PC-9 (cell line): ENCODE results near the gene KCNK6. TPM values are rescaled to one million over a fixed set of nuclear protein-coding genes. Genes with fewer than 3 reads are reported as not detected.

Experiments used
- BruUV-seq: library from RNA; stranded (reverse); fragments of 400-500 nt; replicated peaks from 2 replicates; lab custom pipeline; 2021; lab: Mats Ljungman, UMichigan
- CTCF ChIA-PET: fragments of 300-600 bp; sonication (Branson Sonifier 250); formaldehyde crosslinking; loops from one replicate; lab custom pipeline; 2022; ENCODE audit warnings: antibody characterized with exemption; lab: Charles Lee
- POLR2A ChIA-PET: fragments of 300-600 bp; sonication (Branson Sonifier 250); formaldehyde crosslinking; loops from one replicate; lab custom pipeline; 2022; ENCODE audit warnings: antibody characterized with exemption; ENCODE audit not compliant: unreplicated experiment; lab: Charles Lee
- DNase-seq, 2 experiments: peaks; one replicate each; pipeline versions ENCODE4 v3.0.0 to v3.0.0-alpha.2; 2015 to 2022; ENCODE audit warnings: mixed read lengths in 1 of 2
- H2AFZ ChIP-seq: fragments of 200-600 bp; sonication (generic); 2 replicates; pipeline ENCODE4 v1.8.1; 2017; ENCODE audit warnings: antibody characterized with exemption
- H3F3A ChIP-seq: fragments of 200-600 bp; sonication (generic); 2 replicates; pipeline ENCODE4 v1.8.1; 2017; ENCODE audit warnings: antibody characterized with exemption, mild to moderate bottlenecking, low read depth; ENCODE audit not compliant: insufficient read depth
- H3K27ac ChIP-seq: fragments of 200-600 bp; sonication (generic); 2 replicates; pipeline ENCODE4 v1.6.1; 2016; ENCODE audit warnings: mixed run types
- H3K27me3 ChIP-seq: fragments of 200-600 bp; sonication (generic); 2 replicates; pipeline ENCODE4 v1.6.1; 2016; ENCODE audit warnings: low read depth, mixed run types; ENCODE audit not compliant: insufficient read depth
- H3K36me3 ChIP-seq: fragments of 200-600 bp; sonication (generic); 2 replicates; pipeline ENCODE4 v1.6.1; 2016; ENCODE audit warnings: low read depth, mixed run types
- H3K4me1 ChIP-seq: fragments of 200-600 bp; sonication (generic); replicated peaks from 2 replicates; pipeline ENCODE4 v1.6.1; 2016; ENCODE audit warnings: mixed run types; ENCODE audit not compliant: insufficient read depth
- H3K4me2 ChIP-seq: fragments of 200-600 bp; sonication (generic); 2 replicates; pipeline ENCODE4 v1.6.1; 2017; ENCODE audit warnings: mixed run types
- H3K4me3 ChIP-seq: fragments of 200-600 bp; sonication (generic); 2 replicates; pipeline ENCODE4 v1.6.1; 2016; ENCODE audit warnings: mixed run types
- H3K79me2 ChIP-seq: fragments of 200-600 bp; sonication (generic); 2 replicates; pipeline ENCODE4 v1.6.1; 2017; ENCODE audit warnings: low read depth, mixed run types
- H3K9me2 ChIP-seq: fragments of 200-600 bp; sonication (generic); 2 replicates; pipeline ENCODE4 v1.8.1; 2017; ENCODE audit warnings: mild to moderate bottlenecking; ENCODE audit not compliant: insufficient read depth
- H3K9me3 ChIP-seq: fragments of 200-600 bp; sonication (generic); 2 replicates; pipeline ENCODE4 v1.8.1; 2016; ENCODE audit warnings: low read depth; ENCODE audit not compliant: insufficient read depth
- H4K20me1 ChIP-seq: fragments of 200-600 bp; sonication (generic); 2 replicates; pipeline ENCODE4 v1.8.1; 2017; ENCODE audit not compliant: insufficient read depth
- EZH2 ChIP-seq: fragments of 200-600 bp; sonication (generic); IDR thresholded peaks from 2 replicates; pipeline ENCODE4 v1.8.0; 2017; ENCODE audit warnings: antibody characterized with exemption, low read depth
- intact Hi-C: fragments of 100-400 bp; cut with micrococcal nuclease; formaldehyde crosslinking; loops from one replicate; pipeline ENCODE4 v1.10.0; 2022; ENCODE audit not compliant: unreplicated experiment
- total RNA-seq: library from RNA; stranded (reverse); gene quantifications from 2 replicates; pipeline ENCODE4 v1.2.3, GENCODE V29; 2021
- TF ChIP-seq, protein P1 (sequence below): fragments of 200-600 bp; sonication (generic); conservative IDR thresholded peaks from 2 replicates; pipeline ENCODE4 v1.6.1; 2017; ENCODE audit warnings: mixed run types, antibody characterized with exemption, mild to moderate bottlenecking, moderate library complexity

The KCNK6 gene
- total RNA-seq, 1 experiment from 2014 or later, result 6.1 TPM

DNA sequence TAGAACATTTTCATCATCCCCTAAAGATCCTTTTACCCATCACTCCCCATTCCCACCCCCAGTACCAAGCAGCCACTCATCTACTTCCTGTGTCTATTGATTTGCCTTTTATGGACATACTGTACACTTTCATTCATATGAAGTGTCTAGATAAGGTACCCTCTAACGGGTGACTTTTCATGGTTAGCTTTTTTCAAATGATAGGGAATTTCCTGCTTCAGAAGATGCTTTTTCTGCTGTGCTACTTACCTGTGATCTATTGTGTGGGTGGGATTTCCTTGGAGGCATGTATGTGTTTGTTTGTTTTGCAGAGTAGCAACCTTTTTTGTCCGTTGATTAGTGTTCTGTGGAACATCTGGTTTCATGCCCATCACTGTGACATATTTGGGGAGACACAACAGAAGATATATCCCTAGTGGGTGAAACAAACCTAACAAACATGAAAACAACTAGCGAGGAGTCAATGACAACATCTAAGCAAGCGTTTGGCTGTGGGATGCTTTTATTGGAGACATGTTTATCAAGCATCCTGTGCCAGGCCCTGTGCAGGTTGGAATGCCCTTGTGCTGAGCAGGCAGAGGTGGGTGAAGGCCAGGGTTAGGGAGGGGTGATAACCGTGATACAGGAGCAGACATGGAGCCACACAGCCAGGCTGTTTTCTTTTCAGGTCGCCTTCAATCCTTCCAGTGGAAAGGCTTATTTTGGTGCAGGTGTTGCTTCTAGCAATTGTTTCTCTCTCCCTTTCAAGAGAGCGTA is 37.7 kb upstream of the KCNK6 start:
- Histone ChIP-seq H3K9me3 (no peaks in the 10 kb centered on the region), H3K4me1 (peaks cover 34% of the 10 kb centered on the region), H3K79me2 (peaks cover 97% of the 10 kb centered on the region), H3K36me3 (peaks cover 52% of the 10 kb centered on the region), H3K27me3 (no peaks in the 10 kb centered on the region), H2AFZ (no peak overlapping the region), H3K4me2 (no peak overlapping the region), H3K9me2 (no peaks in the 10 kb centered on the region), H3K27ac (no peak overlapping the region), H3F3A (peaks cover 67% of the 10 kb centered on the region), H3K4me3 (no peak overlapping the region), H4K20me1 (peaks cover 99% of the 10 kb centered on the region)
- DNase-seq, result no peak
- intact Hi-C loops, result no loop called here
- CTCF ChIA-PET, result no interaction called here
- no TSS peak for BruUV-seq
- POLR2A ChIA-PET, result no interaction called here
- TF ChIP-seq EZH2, result no peak
- TF ChIP-seq, protein P1, sequence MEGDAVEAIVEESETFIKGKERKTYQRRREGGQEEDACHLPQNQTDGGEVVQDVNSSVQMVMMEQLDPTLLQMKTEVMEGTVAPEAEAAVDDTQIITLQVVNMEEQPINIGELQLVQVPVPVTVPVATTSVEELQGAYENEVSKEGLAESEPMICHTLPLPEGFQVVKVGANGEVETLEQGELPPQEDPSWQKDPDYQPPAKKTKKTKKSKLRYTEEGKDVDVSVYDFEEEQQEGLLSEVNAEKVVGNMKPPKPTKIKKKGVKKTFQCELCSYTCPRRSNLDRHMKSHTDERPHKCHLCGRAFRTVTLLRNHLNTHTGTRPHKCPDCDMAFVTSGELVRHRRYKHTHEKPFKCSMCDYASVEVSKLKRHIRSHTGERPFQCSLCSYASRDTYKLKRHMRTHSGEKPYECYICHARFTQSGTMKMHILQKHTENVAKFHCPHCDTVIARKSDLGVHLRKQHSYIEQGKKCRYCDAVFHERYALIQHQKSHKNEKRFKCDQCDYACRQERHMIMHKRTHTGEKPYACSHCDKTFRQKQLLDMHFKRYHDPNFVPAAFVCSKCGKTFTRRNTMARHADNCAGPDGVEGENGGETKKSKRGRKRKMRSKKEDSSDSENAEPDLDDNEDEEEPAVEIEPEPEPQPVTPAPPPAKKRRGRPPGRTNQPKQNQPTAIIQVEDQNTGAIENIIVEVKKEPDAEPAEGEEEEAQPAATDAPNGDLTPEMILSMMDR, result no peak

DNA sequence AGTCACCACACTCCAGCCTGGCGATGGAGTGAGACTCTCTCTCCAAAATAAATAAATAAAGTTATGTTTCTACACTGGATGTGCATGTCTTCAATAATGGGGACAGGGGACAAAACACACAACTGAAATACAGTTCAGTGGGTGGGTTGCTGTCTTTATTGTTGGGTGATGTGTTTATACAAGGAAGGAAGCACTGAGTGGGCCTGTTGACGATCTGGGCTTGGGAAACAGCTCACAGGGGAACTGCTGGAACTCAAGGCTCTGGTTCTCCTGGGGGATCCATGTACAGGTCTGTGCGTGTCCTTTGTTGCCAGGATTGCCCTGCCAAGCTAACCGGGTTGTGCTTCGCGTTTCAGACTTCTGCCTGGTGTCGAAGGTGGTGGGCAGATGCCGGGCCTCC is 36.4 kb upstream of the KCNK6 start:
- H3K27ac ChIP-seq, result no peak overlapping the region
- no peak for TF ChIP-seq EZH2
- TF ChIP-seq, protein P1, result no peak
- DNase-seq, result no peak
- H3K4me2 ChIP-seq, result no peak overlapping the region
- BruUV-seq, result no TSS peak
- peaks cover 22% of the 10 kb centered on the region for H3K4me1 ChIP-seq
- peaks cover 53% of the 10 kb centered on the region for H3K36me3 ChIP-seq
- peaks cover 64% of the 10 kb centered on the region for H3F3A ChIP-seq
- no peak overlapping the region for H3K4me3 ChIP-seq
- H3K9me3 ChIP-seq, result no peaks in the 10 kb centered on the region
- peaks cover 99% of the 10 kb centered on the region for H3K79me2 ChIP-seq
- peaks cover 100% of the 10 kb centered on the region for H4K20me1 ChIP-seq
- no peaks in the 10 kb centered on the region for H3K9me2 ChIP-seq
- ChIA-PET CTCF (no interaction called here), POLR2A (no interaction called here)
- intact Hi-C loops, result no loop called here
- no peak overlapping the region for H2AFZ ChIP-seq
- no peaks in the 10 kb centered on the region for H3K27me3 ChIP-seq

DNA sequence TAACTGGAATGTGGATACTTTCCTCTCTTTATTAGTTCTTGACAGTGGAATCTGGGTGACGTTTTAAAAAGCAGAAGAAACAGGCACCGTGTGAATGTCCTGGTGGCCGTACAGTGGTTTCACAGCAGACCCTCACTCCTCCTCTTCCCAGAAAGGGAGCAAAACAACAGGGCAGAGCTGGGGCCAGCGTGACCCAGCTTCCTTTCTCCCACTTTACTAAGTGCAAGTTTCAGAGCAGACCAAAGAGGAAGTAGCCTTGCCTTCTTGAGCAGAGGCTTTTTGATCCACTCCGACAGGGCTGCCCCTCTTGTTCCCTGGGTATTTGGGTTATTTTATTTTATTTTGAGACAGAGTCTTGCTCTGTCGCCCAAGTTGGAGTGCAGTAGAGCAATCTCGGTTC is 35.2 kb upstream of the KCNK6 start:
- no peaks in the 10 kb centered on the region for H3K27me3 ChIP-seq
- ChIA-PET POLR2A (no interaction called here), CTCF (no interaction called here)
- H4K20me1 ChIP-seq, result peaks cover 98% of the 10 kb centered on the region
- H3F3A ChIP-seq, result peaks cover 66% of the 10 kb centered on the region
- no peak overlapping the region for H2AFZ ChIP-seq
- BruUV-seq, result no TSS peak
- no peak for DNase-seq
- TF ChIP-seq, protein P1, result no peak
- TF ChIP-seq EZH2, result no peak
- peaks cover 62% of the 10 kb centered on the region for H3K36me3 ChIP-seq
- peaks cover 96% of the 10 kb centered on the region for H3K79me2 ChIP-seq
- no peak overlapping the region for H3K4me2 ChIP-seq
- H3K4me1 ChIP-seq, result peaks cover 22% of the 10 kb centered on the region
- no peaks in the 10 kb centered on the region for H3K9me2 ChIP-seq
- no peak overlapping the region for H3K4me3 ChIP-seq
- intact Hi-C loops, result no loop called here
- H3K9me3 ChIP-seq, result no peaks in the 10 kb centered on the region
- no peak overlapping the region for H3K27ac ChIP-seq
